ENCODE data around the gene ANGPTL2. TPM values are rescaled to one million over a fixed set of nuclear protein-coding genes. Genes with fewer than 3 reads are reported as not detected.

The ANGPTL2 gene
- total and polyA plus RNA-seq, 2 experiments from 2014 or later: 3.0 to 5.8 TPM

- no peak for DNase-seq (ENCODE audit: low read depth in 1 of 2, low spot score in 1 of 2)
- Histone ChIP-seq H3K27ac (no peak overlapping the region), H3K4me1 (ENCODE audit: low read depth) (no peaks in the 10 kb centered on the region)
Observed at GRCh38 chr9:127092041-127092608, 30.3 kb downstream of the ANGPTL2 start.

GRCh38 chr9:127091526-127091925 is 30.9 kb downstream of the ANGPTL2 start:
- no peak overlapping the region for H3K4me3 ChIP-seq
- no peaks in the 10 kb centered on the region for H3K36me3 ChIP-seq
- TF ChIP-seq, protein P1, sequence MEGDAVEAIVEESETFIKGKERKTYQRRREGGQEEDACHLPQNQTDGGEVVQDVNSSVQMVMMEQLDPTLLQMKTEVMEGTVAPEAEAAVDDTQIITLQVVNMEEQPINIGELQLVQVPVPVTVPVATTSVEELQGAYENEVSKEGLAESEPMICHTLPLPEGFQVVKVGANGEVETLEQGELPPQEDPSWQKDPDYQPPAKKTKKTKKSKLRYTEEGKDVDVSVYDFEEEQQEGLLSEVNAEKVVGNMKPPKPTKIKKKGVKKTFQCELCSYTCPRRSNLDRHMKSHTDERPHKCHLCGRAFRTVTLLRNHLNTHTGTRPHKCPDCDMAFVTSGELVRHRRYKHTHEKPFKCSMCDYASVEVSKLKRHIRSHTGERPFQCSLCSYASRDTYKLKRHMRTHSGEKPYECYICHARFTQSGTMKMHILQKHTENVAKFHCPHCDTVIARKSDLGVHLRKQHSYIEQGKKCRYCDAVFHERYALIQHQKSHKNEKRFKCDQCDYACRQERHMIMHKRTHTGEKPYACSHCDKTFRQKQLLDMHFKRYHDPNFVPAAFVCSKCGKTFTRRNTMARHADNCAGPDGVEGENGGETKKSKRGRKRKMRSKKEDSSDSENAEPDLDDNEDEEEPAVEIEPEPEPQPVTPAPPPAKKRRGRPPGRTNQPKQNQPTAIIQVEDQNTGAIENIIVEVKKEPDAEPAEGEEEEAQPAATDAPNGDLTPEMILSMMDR (IDR thresholded peaks at IDR 0.05; ENCODE audit: low read depth, low read length): no peak

More at GRCh38 chr9:127092041-127092608, 30.3 kb downstream of the ANGPTL2 start:
- H3K36me3 ChIP-seq: no peaks in the 10 kb centered on the region
- TF ChIP-seq, protein P1 (IDR thresholded peaks at IDR 0.05; ENCODE audit: low read depth, low read length): no peak
- H3K9me3 ChIP-seq (ENCODE audit: low read depth): no peaks in the 10 kb centered on the region
- H3K27me3 ChIP-seq: no peaks in the 10 kb centered on the region
- H3K4me3 ChIP-seq: no peak overlapping the region

GRCh38 chr9:127090341-127090985 is 32.0 kb downstream of the ANGPTL2 start:
- Histone ChIP-seq H3K4me3 (no peak overlapping the region), H3K27me3 (no peaks in the 10 kb centered on the region), H3K27ac (no peak overlapping the region), H3K9me3 (ENCODE audit: low read depth) (no peaks in the 10 kb centered on the region), H3K4me1 (ENCODE audit: low read depth) (no peaks in the 10 kb centered on the region), H3K36me3 (no peaks in the 10 kb centered on the region)
- TF ChIP-seq, protein P1 (IDR thresholded peaks at IDR 0.05; ENCODE audit: low read depth, low read length): no peak
- DNase-seq (ENCODE audit: low read depth in 1 of 2, low spot score in 1 of 2): no peak

More at GRCh38 chr9:127091526-127091925, 30.9 kb downstream of the ANGPTL2 start:
- no peaks in the 10 kb centered on the region for H3K4me1 ChIP-seq (ENCODE audit: low read depth)
- no peaks in the 10 kb centered on the region for H3K27me3 ChIP-seq
- DNase-seq (ENCODE audit: low read depth in 1 of 2, low spot score in 1 of 2): no peak
- H3K27ac ChIP-seq: no peak overlapping the region
- H3K9me3 ChIP-seq (ENCODE audit: low read depth): no peaks in the 10 kb centered on the region

DNA sequence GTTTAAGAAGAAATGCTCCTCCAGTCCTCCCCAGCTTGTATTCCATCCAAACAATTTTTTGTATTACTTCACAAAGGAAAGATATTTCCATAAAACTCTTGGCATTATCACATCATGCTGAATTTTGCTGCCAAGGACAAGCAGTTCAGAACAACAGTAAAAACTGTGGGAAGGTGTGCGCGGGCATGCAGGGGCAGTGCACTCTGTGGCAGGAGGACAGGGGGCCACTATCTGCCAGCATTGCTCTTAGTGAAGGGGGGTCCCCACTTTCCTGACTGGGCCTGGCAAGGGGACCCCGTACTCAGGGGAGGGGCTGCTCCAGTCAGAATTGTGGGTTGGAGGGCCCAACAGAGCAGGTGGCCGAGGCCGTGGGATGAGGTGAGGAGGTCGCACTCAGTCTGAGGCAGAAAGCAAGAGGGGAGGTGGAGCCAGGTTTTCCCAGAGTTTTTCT is 32.8 kb downstream of the ANGPTL2 start:
- Histone ChIP-seq H3K27ac (no peak overlapping the region), H3K4me3 (no peak overlapping the region), H3K9me3 (ENCODE audit: low read depth) (no peaks in the 10 kb centered on the region), H3K4me1 (ENCODE audit: low read depth) (no peaks in the 10 kb centered on the region), H3K36me3 (no peaks in the 10 kb centered on the region), H3K27me3 (no peaks in the 10 kb centered on the region)
- no peak for DNase-seq (ENCODE audit: low read depth in 1 of 2, low spot score in 1 of 2)
- TF ChIP-seq, protein P1 (IDR thresholded peaks at IDR 0.05; ENCODE audit: low read depth, low read length): no peak

- Histone ChIP-seq H3K9me3 (ENCODE audit: low read depth) (no peaks in the 10 kb centered on the region), H3K4me1 (ENCODE audit: low read depth) (no peaks in the 10 kb centered on the region), H3K36me3 (no peaks in the 10 kb centered on the region), H3K27ac (no peak overlapping the region), H3K27me3 (no peaks in the 10 kb centered on the region), H3K4me3 (no peak overlapping the region)
- no peak for DNase-seq (ENCODE audit: low read depth in 1 of 2, low spot score in 1 of 2)
- TF ChIP-seq, protein P1 (IDR thresholded peaks at IDR 0.05; ENCODE audit: low read depth, low read length): no peak
Observed at GRCh38 chr9:127088724-127089615, 33.5 kb downstream of the ANGPTL2 start.

Measured in cardiac muscle cell (in vitro differentiated cells and primary cell).